Right lobe of liver (tissue), 6 donors: ENCODE measurements around the gene RCAN1. TPM values are rescaled to one million over a fixed set of nuclear protein-coding genes. Genes with fewer than 3 reads are reported as not detected.

Experiments used
- ATAC-seq, 4 donors: fragments of 200-7000 bp; cut with Tn5 transposase; one replicate each; pipeline ENCODE4 v1.9.1; 2020; ENCODE audit warnings: mild to moderate bottlenecking in 4 of 4, moderate library complexity in 4 of 4
- DNase-seq, 3 donors: peaks; one replicate each; pipeline ENCODE4 v3.0.0-alpha.2; 2020
- H3K27ac ChIP-seq, 3 donors: fragments of 200-600 bp; one replicate each; pipeline ENCODE4 v1.8.0; 2022
- H3K27me3 ChIP-seq, 2 donors: fragments of 200-600 bp; one replicate each; pipeline ENCODE4 v1.8.0; 2022
- H3K36me3 ChIP-seq, 4 donors: fragments of 200-600 bp; sonication (generic) in 1 of 4; one replicate each; pipeline versions ENCODE4 v1.5.1 to v1.8.0; 2017 to 2022; ENCODE audit warnings: control low read depth in 1 of 4
- H3K4me1 ChIP-seq, 4 donors: fragments of 200-600 bp; sonication (generic) in 1 of 4; one replicate each; pipeline versions ENCODE4 v1.5.1 to v1.8.0; 2017 to 2022; ENCODE audit warnings: control low read depth in 1 of 4
- H3K4me3 ChIP-seq, 3 donors: fragments of 200-600 bp; one replicate each; pipeline ENCODE4 v1.8.0; 2022
- H3K9me3 ChIP-seq, 4 donors: fragments of 200-600 bp; sonication (generic) in 1 of 4; one replicate each; pipeline versions ENCODE4 v1.5.1 to v1.8.0; 2017 to 2022; ENCODE audit warnings: control low read depth in 1 of 4
- CTCF ChIP-seq, 4 donors: fragments of 200-600 bp in 3 of 4; fragments of 450-650 bp in 1 of 4; IDR thresholded peaks; one replicate each; pipeline versions ENCODE4 v1.5.1 to v1.8.0; 2016 to 2022; ENCODE audit warnings: antibody characterized with exemption in 4 of 4, mild to moderate bottlenecking in 2 of 4
- POLR2A ChIP-seq: fragments of 450-650 bp; IDR thresholded peaks from one replicate; pipeline ENCODE4 v1.6.1; 2017; ENCODE audit warnings: antibody characterized with exemption, mild to moderate bottlenecking
- WGBS: methylation state at CpG from one replicate; pipeline ENCODE4 v1.1.6; 2018; ENCODE audit warnings: low coverage, low lambda C conversion rate; ENCODE audit not compliant: insufficient coverage; ENCODE audit errors: missing lambda C conversion rate; 5-methylcytosine and 5-hydroxymethylcytosine counted together
- intact Hi-C, 2 donors: fragments of 100-400 bp; cut with DNase I; formaldehyde crosslinking; loops; one replicate each; pipeline versions ENCODE4 v1.11.2 to v1.14.1; 2022
- total RNA-seq, 6 experiments: library from RNA; depleted of rRNA in 2 of 6; stranded (reverse); fragments of >200 nt in 2 of 6; fragmentation: NEBNext Ultra II Directional in 3 of 6; extraction: Animal tissue kit (Norgen Biotek cat#: 25700) in 3 of 6; gene quantifications; one replicate each; pipeline versions ENCODE4 v1.1.0 to v1.2.4, GENCODE V29; 2016 to 2023
- donor health status: DM: no; HTN: yes; CAD: no.
- donor health status: DM: no; HTN: no; CAD: no.
- donor health status: DM: no; HTN: no; CAD: no.
- donor health status: DM: no; HTN: yes; CAD: no.
- donor health status: DM: no; HTN: yes; CAD: no.

The RCAN1 gene
- total RNA-seq, 6 experiments from 2014 or later = 34.3 to 71.0 (median 55.4) TPM

GRCh38 chr21:34639250-34639649, 24.3 kb upstream of the RCAN1 start:
- no peak overlapping the region for H3K27ac ChIP-seq
- no peaks in the 10 kb centered on the region for H3K4me1 ChIP-seq
- intact Hi-C loops = no loop called here
- no peak overlapping the region for H3K4me3 ChIP-seq
- no peaks in the 10 kb centered on the region for H3K27me3 ChIP-seq
- no peak for TF ChIP-seq POLR2A
- DNase-seq (no peak), ATAC-seq (no peak)
- no peaks in the 10 kb centered on the region for H3K9me3 ChIP-seq
- H3K36me3 ChIP-seq = no peaks in the 10 kb centered on the region
- 78% methylated on average over 1 of the region's 1 CpG for WGBS

- no peaks in the 10 kb centered on the region for H3K4me1 ChIP-seq
- ATAC-seq (no peak), DNase-seq (no peak)
- 86% methylated on average over 1 of the region's 3 CpGs for WGBS
- H3K27ac ChIP-seq = no peak overlapping the region
- H3K4me3 ChIP-seq = no peak overlapping the region
- TF ChIP-seq CTCF (IDR thresholded peaks at IDR 0.05) (no peak), POLR2A (no peak)
- intact Hi-C loops = no loop called here
- H3K36me3 ChIP-seq = no peaks in the 10 kb centered on the region
- H3K27me3 ChIP-seq = no peaks in the 10 kb centered on the region
- no peaks in the 10 kb centered on the region for H3K9me3 ChIP-seq
Observed at GRCh38 chr21:34636961-34637360, 22.0 kb upstream of the RCAN1 start.

- intact Hi-C loops = no loop called here
- WGBS = 61% methylated on average over 3 of the region's 3 CpGs
- H3K27me3 ChIP-seq = no peaks in the 10 kb centered on the region
- TF ChIP-seq POLR2A (no peak), CTCF (IDR thresholded peaks at IDR 0.05) (peak in 1 of 4 donors; percentile 20)
- no peak overlapping the region for H3K27ac ChIP-seq
- H3K4me3 ChIP-seq = no peak overlapping the region
- H3K9me3 ChIP-seq = no peaks in the 10 kb centered on the region
- no peaks in the 10 kb centered on the region for H3K36me3 ChIP-seq
- no peak for DNase-seq
- peak in 2 of 4 donors; percentile 22 to 34 for ATAC-seq
- no peaks in the 10 kb centered on the region for H3K4me1 ChIP-seq
Observed at GRCh38 chr21:34635307-34635706, 20.4 kb upstream of the RCAN1 start.

GRCh38 chr21:34632498-34632897, 17.6 kb upstream of the RCAN1 start:
- intact Hi-C loops = no loop called here

More at GRCh38 chr21:34632498-34632897, 17.6 kb upstream of the RCAN1 start:
- DNase-seq (no peak), ATAC-seq (no peak)
- H3K4me1 ChIP-seq = no peaks in the 10 kb centered on the region
- TF ChIP-seq POLR2A (no peak), CTCF (IDR thresholded peaks at IDR 0.05) (no peak)
- no peaks in the 10 kb centered on the region for H3K27me3 ChIP-seq
- WGBS = 47% methylated on average over 1 of the region's 4 CpGs
- H3K4me3 ChIP-seq = no peak overlapping the region
- H3K9me3 ChIP-seq = no peaks in the 10 kb centered on the region
- H3K27ac ChIP-seq = no peak overlapping the region
- H3K36me3 ChIP-seq = no peaks in the 10 kb centered on the region
